Upper lobe of left lung (tissue), 4 donors: ENCODE data around the gene SEMA3E.

ENCODE experiments used
- EP300 ChIP-seq, 4 donors: sonication (generic); formaldehyde crosslinking; IDR thresholded peaks; one replicate each; pipeline ENCODE4 v1.5.1; 2017; ENCODE audit warnings: antibody characterized with exemption in 4 of 4, control low read depth in 2 of 4
- POLR2A ChIP-seq, 4 donors: fragments of 450-650 bp; IDR thresholded peaks; one replicate each; pipeline ENCODE4 v1.5.1; 2016 to 2017; ENCODE audit warnings: antibody characterized with exemption in 4 of 4, mild to moderate bottlenecking in 2 of 4
- POLR2AphosphoS5 ChIP-seq, 2 donors: sonication (generic); formaldehyde crosslinking; IDR thresholded peaks; one replicate each; pipeline ENCODE4 v1.5.1; 2017; ENCODE audit warnings: antibody characterized with exemption in 2 of 2
- TF ChIP-seq, protein P1 (sequence below), 6 experiments: fragments of 450-650 bp in 4 of 6; fragments of 200-600 bp in 2 of 6; sonication (generic) in 2 of 6; IDR thresholded peaks; one replicate each; pipeline ENCODE4 v1.5.1; 2016 to 2019; ENCODE audit warnings: antibody characterized with exemption in 6 of 6

GRCh38 chr7:83486957-83487356 is 162.0 kb downstream of the SEMA3E start:
- TF ChIP-seq, protein P1, sequence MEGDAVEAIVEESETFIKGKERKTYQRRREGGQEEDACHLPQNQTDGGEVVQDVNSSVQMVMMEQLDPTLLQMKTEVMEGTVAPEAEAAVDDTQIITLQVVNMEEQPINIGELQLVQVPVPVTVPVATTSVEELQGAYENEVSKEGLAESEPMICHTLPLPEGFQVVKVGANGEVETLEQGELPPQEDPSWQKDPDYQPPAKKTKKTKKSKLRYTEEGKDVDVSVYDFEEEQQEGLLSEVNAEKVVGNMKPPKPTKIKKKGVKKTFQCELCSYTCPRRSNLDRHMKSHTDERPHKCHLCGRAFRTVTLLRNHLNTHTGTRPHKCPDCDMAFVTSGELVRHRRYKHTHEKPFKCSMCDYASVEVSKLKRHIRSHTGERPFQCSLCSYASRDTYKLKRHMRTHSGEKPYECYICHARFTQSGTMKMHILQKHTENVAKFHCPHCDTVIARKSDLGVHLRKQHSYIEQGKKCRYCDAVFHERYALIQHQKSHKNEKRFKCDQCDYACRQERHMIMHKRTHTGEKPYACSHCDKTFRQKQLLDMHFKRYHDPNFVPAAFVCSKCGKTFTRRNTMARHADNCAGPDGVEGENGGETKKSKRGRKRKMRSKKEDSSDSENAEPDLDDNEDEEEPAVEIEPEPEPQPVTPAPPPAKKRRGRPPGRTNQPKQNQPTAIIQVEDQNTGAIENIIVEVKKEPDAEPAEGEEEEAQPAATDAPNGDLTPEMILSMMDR (IDR thresholded peaks at IDR 0.05): no peak
- no peak for TF ChIP-seq POLR2AphosphoS5 (IDR thresholded peaks at IDR 0.05)
- TF ChIP-seq EP300 (IDR thresholded peaks at IDR 0.05): no peak
- TF ChIP-seq POLR2A (IDR thresholded peaks at IDR 0.05): no peak
